GM23338 (cell line): ENCODE results near the gene NCKAP5.

Source experiments
- CREB1 ChIP-seq: fragments of 250-450 bp; sonication (Bioruptor Pico); IDR thresholded peaks from 2 replicates; pipeline ENCODE4 v1.5.0; 2020; ENCODE audit warnings: low read depth, mild to moderate bottlenecking, moderate library complexity
- EZH2 ChIP-seq: fragments of 200-600 bp; sonication (generic); IDR thresholded peaks from one replicate; pipeline ENCODE4 v1.8.0; 2017; ENCODE audit warnings: antibody characterized with exemption, mild to moderate bottlenecking, low read depth; ENCODE audit not compliant: unreplicated experiment
- EZH2phosphoT487 ChIP-seq: fragments of 200-600 bp; sonication (generic); IDR thresholded peaks from one replicate; pipeline ENCODE4 v1.8.1; 2018; ENCODE audit warnings: antibody characterized with exemption; ENCODE audit not compliant: unreplicated experiment
- JUNB ChIP-seq: IDR thresholded peaks from one replicate; pipeline ENCODE4 v1.6.1; 2016; ENCODE audit warnings: antibody characterized with exemption; ENCODE audit not compliant: unreplicated experiment
- NANOG ChIP-seq: IDR thresholded peaks from 2 replicates; pipeline ENCODE4 v1.6.1; 2016; ENCODE audit warnings: antibody characterized with exemption, borderline replicate concordance
- POLR2AphosphoS5 ChIP-seq: IDR thresholded peaks from 2 replicates; pipeline ENCODE4 v1.6.1; 2016; ENCODE audit warnings: antibody characterized with exemption, low read depth
- STAT1 ChIP-seq: IDR thresholded peaks from one replicate; pipeline ENCODE4 v1.6.1; 2016; ENCODE audit warnings: antibody characterized with exemption; ENCODE audit not compliant: unreplicated experiment
- ZNF114 ChIP-seq: fragments of 250-450 bp; sonication (Bioruptor Pico); IDR thresholded peaks from 2 replicates; pipeline ENCODE4 v1.5.0; 2020; ENCODE audit warnings: mild to moderate bottlenecking, moderate library complexity
- ZNF331 ChIP-seq: fragments of 250-450 bp; sonication (Bioruptor Pico); IDR thresholded peaks from 2 replicates; pipeline ENCODE4 v1.5.0; 2020; ENCODE audit warnings: low read depth, mild to moderate bottlenecking, moderate library complexity
- TF ChIP-seq, protein P1 (sequence below): IDR thresholded peaks from one replicate; pipeline ENCODE4 v1.6.1; 2018; ENCODE audit warnings: antibody characterized with exemption; ENCODE audit not compliant: unreplicated experiment
- TF ChIP-seq, protein P2 (sequence below), 2 experiments: fragments of 200-600 bp in 1 of 2; sonication (generic) in 1 of 2; conservative IDR thresholded peaks; 2 replicates each; pipeline versions ENCODE4 v1.5.1 to v1.6.1; 2016 to 2017; ENCODE audit warnings: antibody characterized with exemption in 2 of 2, low read depth in 2 of 2, mild to moderate bottlenecking in 2 of 2, moderate library complexity in 1 of 2
- TF ChIP-seq, protein P3 (sequence below): fragments of 250-450 bp; sonication (Bioruptor Pico); IDR thresholded peaks from 2 replicates; pipeline ENCODE4 v1.5.0; 2020; ENCODE audit warnings: mild to moderate bottlenecking, moderate library complexity
- TF ChIP-seq, protein P4 (sequence below): IDR thresholded peaks from 2 replicates; pipeline ENCODE4 v1.6.1; 2016; ENCODE audit warnings: antibody characterized with exemption

DNA sequence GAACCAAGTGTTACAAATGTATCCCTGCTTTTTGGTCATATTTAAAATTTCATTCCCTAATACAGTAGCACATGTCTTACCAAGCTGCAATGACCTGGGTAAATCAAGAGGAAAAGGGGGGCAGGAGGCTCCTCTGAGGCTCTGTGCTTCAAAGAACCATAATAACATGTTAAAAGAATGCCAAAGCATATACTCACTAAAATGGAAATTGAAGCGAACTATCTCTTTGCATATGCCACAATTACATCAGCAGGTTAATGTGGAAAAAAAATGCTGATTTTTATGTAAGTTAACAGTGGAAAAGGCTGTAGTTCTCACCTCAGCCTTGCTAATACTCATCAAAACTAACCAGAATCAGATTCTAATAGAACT is 37.5 kb upstream of the NCKAP5 start:
- TF ChIP-seq, protein P1, sequence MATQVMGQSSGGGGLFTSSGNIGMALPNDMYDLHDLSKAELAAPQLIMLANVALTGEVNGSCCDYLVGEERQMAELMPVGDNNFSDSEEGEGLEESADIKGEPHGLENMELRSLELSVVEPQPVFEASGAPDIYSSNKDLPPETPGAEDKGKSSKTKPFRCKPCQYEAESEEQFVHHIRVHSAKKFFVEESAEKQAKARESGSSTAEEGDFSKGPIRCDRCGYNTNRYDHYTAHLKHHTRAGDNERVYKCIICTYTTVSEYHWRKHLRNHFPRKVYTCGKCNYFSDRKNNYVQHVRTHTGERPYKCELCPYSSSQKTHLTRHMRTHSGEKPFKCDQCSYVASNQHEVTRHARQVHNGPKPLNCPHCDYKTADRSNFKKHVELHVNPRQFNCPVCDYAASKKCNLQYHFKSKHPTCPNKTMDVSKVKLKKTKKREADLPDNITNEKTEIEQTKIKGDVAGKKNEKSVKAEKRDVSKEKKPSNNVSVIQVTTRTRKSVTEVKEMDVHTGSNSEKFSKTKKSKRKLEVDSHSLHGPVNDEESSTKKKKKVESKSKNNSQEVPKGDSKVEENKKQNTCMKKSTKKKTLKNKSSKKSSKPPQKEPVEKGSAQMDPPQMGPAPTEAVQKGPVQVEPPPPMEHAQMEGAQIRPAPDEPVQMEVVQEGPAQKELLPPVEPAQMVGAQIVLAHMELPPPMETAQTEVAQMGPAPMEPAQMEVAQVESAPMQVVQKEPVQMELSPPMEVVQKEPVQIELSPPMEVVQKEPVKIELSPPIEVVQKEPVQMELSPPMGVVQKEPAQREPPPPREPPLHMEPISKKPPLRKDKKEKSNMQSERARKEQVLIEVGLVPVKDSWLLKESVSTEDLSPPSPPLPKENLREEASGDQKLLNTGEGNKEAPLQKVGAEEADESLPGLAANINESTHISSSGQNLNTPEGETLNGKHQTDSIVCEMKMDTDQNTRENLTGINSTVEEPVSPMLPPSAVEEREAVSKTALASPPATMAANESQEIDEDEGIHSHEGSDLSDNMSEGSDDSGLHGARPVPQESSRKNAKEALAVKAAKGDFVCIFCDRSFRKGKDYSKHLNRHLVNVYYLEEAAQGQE, result no peak
- TF ChIP-seq, protein P2, sequence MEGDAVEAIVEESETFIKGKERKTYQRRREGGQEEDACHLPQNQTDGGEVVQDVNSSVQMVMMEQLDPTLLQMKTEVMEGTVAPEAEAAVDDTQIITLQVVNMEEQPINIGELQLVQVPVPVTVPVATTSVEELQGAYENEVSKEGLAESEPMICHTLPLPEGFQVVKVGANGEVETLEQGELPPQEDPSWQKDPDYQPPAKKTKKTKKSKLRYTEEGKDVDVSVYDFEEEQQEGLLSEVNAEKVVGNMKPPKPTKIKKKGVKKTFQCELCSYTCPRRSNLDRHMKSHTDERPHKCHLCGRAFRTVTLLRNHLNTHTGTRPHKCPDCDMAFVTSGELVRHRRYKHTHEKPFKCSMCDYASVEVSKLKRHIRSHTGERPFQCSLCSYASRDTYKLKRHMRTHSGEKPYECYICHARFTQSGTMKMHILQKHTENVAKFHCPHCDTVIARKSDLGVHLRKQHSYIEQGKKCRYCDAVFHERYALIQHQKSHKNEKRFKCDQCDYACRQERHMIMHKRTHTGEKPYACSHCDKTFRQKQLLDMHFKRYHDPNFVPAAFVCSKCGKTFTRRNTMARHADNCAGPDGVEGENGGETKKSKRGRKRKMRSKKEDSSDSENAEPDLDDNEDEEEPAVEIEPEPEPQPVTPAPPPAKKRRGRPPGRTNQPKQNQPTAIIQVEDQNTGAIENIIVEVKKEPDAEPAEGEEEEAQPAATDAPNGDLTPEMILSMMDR (conservative IDR thresholded peaks at IDR 0.05; ENCODE audit: low read depth in 2 of 2), result no peak
- no peak for TF ChIP-seq CREB1 (CRISPR knock-in tag)
- TF ChIP-seq EZH2, result no peak
- no peak for TF ChIP-seq JUNB
- TF ChIP-seq NANOG, result no peak
- no peak for TF ChIP-seq POLR2AphosphoS5
- TF ChIP-seq, protein P3, sequence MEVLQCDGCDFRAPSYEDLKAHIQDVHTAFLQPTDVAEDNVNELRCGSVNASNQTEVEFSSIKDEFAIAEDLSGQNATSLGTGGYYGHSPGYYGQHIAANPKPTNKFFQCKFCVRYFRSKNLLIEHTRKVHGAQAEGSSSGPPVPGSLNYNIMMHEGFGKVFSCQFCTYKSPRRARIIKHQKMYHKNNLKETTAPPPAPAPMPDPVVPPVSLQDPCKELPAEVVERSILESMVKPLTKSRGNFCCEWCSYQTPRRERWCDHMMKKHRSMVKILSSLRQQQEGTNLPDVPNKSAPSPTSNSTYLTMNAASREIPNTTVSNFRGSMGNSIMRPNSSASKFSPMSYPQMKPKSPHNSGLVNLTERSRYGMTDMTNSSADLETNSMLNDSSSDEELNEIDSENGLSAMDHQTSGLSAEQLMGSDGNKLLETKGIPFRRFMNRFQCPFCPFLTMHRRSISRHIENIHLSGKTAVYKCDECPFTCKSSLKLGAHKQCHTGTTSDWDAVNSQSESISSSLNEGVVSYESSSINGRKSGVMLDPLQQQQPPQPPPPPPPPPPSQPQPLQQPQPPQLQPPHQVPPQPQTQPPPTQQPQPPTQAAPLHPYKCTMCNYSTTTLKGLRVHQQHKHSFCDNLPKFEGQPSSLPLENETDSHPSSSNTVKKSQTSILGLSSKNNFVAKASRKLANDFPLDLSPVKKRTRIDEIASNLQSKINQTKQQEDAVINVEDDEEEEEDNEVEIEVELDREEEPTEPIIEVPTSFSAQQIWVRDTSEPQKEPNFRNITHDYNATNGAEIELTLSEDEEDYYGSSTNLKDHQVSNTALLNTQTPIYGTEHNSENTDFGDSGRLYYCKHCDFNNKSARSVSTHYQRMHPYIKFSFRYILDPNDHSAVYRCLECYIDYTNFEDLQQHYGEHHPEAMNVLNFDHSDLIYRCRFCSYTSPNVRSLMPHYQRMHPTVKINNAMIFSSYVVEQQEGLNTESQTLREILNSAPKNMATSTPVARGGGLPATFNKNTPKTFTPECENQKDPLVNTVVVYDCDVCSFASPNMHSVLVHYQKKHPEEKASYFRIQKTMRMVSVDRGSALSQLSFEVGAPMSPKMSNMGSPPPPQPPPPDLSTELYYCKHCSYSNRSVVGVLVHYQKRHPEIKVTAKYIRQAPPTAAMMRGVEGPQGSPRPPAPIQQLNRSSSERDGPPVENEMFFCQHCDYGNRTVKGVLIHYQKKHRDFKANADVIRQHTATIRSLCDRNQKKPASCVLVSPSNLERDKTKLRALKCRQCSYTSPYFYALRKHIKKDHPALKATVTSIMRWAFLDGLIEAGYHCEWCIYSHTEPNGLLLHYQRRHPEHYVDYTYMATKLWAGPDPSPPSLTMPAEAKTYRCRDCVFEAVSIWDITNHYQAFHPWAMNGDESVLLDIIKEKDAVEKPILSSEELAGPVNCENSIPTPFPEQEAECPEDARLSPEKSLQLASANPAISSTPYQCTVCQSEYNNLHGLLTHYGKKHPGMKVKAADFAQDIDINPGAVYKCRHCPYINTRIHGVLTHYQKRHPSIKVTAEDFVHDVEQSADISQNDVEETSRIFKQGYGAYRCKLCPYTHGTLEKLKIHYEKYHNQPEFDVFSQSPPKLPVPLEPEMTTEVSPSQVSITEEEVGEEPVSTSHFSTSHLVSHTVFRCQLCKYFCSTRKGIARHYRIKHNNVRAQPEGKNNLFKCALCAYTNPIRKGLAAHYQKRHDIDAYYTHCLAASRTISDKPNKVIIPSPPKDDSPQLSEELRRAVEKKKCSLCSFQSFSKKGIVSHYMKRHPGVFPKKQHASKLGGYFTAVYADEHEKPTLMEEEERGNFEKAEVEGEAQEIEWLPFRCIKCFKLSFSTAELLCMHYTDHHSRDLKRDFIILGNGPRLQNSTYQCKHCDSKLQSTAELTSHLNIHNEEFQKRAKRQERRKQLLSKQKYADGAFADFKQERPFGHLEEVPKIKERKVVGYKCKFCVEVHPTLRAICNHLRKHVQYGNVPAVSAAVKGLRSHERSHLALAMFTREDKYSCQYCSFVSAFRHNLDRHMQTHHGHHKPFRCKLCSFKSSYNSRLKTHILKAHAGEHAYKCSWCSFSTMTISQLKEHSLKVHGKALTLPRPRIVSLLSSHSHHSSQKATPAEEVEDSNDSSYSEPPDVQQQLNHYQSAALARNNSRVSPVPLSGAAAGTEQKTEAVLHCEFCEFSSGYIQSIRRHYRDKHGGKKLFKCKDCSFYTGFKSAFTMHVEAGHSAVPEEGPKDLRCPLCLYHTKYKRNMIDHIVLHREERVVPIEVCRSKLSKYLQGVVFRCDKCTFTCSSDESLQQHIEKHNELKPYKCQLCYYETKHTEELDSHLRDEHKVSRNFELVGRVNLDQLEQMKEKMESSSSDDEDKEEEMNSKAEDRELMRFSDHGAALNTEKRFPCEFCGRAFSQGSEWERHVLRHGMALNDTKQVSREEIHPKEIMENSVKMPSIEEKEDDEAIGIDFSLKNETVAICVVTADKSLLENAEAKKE (CRISPR knock-in tag), result no peak
- no peak for TF ChIP-seq STAT1
- no peak for TF ChIP-seq ZNF114
- no peak for TF ChIP-seq EZH2phosphoT487
- TF ChIP-seq, protein P4, sequence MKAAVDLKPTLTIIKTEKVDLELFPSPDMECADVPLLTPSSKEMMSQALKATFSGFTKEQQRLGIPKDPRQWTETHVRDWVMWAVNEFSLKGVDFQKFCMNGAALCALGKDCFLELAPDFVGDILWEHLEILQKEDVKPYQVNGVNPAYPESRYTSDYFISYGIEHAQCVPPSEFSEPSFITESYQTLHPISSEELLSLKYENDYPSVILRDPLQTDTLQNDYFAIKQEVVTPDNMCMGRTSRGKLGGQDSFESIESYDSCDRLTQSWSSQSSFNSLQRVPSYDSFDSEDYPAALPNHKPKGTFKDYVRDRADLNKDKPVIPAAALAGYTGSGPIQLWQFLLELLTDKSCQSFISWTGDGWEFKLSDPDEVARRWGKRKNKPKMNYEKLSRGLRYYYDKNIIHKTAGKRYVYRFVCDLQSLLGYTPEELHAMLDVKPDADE, result no peak
- TF ChIP-seq ZNF331 (CRISPR knock-in tag), result no peak
